HG03064 (cell line): ENCODE measurements around the gene SORCS3.

Experiments used
- ATAC-seq: cut with Tn5 transposase; IDR thresholded peaks from one replicate; pipeline ENCODE4 v1.9.1; 2021; ENCODE audit warnings: low read depth; ENCODE audit not compliant: unreplicated experiment

Gene SORCS3

DNA sequence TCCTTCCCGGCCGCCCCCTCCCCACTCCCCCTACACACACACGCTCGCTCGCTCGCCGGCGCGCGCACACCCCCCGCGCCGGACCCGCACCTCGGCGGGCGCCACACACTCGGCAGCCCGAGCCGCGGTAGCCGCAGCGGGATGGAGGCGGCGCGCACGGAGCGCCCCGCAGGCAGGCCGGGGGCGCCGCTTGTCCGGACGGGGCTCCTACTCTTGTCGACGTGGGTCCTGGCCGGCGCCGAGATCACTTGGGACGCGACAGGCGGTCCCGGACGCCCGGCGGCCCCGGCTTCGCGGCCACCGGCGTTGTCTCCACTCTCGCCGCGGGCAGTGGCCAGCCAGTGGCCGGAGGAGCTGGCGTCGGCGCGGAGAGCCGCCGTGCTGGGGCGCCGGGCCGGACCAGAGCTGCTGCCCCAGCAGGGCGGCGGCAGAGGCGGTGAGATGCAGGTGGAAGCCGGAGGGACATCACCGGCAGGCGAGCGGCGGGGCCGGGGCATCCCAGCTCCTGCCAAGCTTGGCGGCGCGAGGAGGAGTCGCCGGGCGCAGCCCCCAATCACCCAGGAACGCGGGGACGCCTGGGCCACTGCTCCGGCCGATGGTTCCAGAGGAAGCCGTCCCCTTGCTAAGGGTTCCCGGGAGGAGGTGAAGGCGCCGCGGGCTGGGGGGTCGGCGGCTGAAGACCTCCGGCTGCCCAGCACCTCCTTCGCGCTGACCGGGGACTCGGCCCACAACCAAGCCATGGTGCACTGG is at the start of gene SORCS3:
Gene SORCS3 (plus strand): TSS at position 104 of the 750 bp plus-strand sequence.
- no peak for ATAC-seq

DNA sequence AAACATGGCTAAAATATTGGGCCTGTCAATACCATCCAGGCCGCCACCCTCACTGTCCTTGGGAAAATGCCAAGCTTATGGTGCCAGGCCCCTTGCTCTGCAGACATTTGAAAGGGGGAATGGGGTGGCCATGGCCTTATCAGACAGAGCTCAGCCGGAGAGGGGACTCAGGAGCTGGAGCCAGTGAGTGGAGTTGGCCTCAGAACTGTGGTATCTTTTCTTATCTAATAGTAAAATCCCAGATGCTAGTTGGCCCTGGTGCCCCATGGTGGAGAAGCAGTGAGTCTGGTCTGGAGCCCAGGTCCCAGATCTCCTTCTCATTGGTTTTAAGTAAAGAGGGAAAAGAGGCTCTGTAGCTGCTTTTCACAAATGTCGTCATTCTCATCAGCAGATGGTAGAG is 49.6 kb upstream of the SORCS3 start:
- no peak for ATAC-seq

DNA sequence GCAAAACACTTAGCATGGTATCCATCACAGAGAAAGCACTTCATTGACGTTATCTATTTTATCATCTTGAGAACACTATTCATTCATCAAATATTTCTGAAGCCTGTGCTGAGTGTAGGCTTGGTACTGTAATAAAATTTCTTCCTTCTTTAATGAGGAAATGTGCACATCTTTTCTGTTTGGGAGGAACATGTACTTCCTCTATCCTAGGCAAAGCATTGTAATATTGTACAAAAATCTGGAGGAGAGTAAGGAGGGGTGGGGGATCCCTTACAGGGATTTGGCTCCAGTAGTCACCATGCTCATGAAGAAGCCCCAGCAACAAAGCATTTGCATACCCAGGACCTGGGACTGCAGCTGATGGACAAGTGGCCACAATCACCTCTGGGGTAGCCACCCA is 39.9 kb upstream of the SORCS3 start:
- no peak for ATAC-seq

DNA sequence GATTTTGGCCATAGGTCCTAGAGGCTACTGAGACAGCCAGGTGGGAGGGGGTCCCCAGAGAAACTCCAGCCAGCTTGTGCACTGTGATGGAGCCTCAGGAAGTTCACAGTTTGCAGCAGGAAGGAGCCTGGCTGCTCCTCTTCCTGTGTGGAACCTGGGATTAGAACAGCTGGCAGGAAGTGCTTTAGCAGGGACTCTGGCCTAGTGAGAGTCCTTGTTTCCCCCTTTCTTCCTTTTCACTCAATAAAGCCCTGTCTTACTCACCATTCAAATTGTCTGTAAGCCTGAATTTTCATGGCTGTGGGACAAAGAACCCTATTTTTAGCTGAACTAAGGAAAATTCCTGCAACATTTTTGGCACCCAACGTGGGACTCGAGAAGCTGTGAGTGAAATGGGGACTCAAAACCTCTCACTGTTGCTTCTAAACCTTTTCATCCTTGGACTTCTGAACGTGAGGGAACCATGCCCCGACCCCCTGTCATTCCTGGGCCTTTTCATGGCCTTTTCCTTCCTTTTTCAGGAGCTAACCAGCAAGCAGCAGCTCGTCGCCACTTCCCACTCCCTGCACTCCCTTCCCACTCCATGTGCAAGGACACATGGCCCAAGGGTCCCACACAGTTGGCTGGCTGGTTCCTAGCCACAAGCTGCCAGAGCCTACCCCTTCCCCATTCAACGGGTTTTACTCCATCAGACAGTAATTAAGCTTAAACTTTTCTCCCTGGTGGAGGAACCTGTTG is 32.8 kb upstream of the SORCS3 start:
- no peak for ATAC-seq

DNA sequence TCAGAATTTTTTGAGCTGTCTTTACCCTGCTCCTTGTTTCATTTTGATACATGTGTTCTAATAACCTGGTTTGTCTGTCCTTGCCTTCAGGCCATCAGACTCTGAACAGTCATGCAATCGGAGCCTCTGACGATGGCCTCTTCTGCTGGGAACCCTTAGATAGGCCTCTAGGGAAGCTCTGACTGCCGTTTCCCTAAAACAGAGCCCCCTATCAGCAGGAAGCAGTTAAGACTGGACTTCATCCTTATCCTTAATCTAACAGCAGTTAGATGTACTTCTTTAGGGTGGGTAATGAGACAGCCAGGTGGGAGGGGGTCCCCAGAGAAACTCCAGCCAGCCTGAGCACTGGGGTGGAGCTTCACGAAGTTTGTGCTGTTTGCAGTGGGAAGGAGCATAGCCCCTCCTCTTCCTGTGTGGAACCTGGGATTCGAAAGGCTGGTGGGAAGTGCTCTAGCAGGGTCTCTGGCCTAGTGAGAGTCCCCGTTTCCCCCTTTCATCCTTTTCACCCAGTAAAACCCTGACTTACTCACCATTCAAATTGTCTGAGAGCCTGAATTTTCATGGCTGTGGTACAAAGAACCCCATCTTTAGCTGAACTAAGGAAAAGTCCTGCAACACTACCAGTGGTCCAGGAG is 28.4 kb upstream of the SORCS3 start:
- ATAC-seq, result no peak

DNA sequence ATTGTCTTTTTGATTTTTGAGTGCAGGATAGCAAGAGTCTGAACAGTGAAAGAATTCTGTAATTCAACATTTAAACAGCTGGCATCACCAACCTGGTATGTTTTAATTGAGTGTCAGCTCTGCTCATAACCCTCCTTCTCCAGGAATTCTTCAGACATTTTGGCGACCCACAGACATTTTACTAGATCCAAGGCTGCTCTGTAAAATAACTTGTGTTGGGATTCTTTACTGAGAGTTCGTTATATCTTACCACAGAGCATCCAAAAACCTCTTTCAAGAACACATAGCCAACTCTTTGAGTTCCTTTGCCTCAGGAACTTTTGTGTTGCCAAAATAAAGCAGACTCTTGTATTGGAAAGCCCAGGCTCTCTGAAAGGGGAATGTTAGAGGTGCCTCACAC is 27.7 kb upstream of the SORCS3 start:
- no peak for ATAC-seq

DNA sequence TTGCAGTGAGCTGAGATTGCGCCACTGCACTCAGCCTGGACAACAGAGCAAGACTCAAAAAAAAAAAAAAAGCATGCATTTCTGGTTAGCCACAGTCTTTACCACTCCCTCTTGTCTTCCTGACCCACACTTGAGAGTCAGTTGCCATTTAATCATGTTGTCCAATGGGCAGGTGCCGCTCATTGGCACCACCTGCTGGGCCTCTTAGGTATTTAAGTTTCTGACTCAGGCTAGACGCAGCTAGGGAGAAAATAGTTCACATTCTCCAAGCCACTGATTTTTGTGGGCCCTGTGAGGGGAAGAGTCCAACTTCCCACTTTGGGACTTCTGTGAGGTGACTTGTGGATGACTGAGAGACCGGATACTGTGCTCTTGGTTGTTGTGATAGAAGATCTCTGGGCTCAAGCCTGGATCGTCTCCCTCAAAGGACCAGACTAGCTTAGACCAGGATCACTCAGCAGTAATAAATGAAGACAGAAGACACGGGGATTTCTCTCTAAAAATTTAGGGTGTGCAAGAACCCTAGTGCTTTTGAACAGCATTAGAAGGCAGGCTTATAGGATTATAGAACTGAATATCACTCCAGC is 26.8 kb upstream of the SORCS3 start:
- no peak for ATAC-seq

DNA sequence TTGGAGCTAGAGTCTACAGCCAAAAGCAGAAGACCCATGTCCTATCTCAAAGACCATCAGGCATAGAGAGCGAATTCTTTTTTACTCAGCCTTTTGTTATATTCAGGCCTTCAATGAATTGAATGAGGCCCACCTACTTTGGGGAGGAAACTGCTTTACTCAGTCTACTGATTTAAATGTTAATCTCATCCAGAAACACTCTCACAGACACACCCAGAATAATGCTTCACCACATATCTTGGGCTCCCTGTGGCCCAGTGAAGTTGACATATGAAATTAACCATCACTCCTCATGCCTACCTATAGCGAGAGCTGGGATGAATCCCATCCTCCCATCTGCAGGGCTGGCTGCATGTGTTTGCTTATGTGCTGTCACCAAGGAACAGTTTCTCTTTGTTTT is 26.0 kb upstream of the SORCS3 start:
- no peak for ATAC-seq

DNA sequence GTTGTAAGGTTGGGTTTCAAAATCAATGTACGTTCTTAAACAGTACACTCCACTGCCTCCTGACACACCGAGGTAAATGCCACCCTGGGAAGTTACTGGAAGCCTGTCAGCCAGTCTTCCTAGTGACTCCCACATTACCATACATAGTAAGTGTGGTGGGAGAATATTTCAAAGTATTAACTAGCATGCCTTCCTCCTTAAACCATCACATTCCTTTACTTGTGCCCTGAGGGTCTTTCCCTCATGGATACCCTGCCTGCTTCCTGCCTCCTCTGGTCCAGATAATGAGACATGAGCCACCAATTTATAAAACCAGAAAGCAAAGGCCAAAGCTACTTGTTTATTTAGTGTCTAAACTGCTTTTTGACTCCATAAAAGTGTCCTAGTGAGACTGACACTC is 23.3 kb upstream of the SORCS3 start:
- no peak for ATAC-seq

DNA sequence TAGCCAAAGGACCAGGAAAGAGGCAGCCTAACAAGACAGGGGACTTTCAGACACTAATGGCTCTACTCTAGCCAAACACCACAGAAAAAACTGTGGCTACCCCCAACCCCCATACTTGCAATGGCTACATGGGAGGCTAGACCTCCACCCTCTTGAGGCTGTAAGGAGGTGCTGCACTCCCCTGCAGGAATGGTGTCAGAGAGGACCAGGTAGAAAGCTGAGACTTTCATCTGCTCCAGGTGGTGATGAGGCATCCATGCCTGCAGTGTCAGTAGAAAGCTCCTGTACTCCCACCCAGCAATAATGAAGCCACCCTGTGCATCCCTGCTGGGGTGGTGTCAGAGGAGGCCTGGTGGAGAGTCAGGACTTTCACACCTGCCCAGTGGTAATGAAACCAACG is 18.9 kb upstream of the SORCS3 start:
- no peak for ATAC-seq

DNA sequence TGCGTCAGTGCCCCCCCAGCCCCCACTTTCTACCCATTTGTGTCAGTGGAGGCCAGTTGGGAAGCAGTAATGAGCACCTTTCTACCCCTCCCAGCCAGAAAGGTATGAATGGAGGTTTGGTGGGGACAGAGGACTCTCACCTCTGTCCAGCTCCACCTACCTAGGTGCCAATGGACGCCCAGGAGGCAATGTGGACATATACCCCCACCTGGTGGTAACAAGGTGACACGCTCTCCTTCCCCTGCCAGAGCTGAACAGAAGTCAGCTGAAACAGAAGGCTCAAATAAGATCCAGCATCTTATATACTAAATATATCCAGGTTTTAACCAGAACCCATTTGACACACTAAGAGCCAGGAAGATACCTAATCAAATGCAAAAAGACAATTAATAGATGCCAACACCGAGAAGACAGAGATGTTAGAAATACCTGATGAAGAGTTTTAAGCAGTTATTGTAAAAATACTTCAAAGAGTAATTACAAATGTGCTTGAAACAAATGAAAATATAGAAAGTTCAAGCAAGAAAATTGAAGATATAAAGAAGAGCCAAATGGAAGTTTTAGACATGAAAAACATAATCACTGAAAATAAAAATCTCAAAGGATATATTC is 18.4 kb upstream of the SORCS3 start:
- ATAC-seq, result no peak

DNA sequence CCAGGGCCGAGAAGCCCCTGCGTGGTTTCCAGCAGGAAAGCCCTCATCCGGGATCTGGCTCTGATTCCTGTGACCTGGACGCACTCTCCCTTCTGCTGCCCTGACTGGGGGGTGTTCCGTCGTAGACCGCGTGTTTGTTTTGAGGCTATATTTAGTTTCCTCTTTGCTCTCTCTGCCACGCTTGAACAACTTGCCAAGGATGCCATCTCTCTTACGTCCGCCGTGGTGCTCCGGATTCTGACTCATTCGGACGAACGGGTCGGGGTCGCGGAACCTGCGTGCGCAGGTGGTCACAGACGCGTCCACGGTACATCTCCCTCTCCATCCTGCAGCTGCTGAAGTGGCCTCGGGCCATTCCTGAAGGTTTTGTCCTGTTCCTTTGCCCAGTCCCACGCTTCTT is 10.4 kb upstream of the SORCS3 start:
- no peak for ATAC-seq

DNA sequence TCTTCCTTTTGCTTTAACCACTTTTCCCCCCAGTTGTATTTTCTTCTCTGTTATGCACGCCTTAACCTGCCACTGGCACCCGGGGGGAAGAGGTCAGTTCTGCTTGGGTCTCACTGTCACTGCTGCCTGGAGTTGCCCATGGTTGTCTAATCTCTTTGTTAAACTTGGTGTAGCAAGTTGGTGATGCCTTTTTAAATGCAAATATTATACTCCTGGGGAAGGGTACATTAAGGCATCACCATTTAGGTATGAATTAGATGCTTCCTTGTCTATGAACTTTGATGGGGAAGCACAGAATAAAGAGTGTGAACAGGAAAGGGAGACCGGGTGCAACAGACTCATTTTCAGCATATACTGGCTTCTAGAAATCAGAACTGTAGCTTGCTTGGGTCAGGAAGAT is 9.1 kb upstream of the SORCS3 start:
- no peak for ATAC-seq

DNA sequence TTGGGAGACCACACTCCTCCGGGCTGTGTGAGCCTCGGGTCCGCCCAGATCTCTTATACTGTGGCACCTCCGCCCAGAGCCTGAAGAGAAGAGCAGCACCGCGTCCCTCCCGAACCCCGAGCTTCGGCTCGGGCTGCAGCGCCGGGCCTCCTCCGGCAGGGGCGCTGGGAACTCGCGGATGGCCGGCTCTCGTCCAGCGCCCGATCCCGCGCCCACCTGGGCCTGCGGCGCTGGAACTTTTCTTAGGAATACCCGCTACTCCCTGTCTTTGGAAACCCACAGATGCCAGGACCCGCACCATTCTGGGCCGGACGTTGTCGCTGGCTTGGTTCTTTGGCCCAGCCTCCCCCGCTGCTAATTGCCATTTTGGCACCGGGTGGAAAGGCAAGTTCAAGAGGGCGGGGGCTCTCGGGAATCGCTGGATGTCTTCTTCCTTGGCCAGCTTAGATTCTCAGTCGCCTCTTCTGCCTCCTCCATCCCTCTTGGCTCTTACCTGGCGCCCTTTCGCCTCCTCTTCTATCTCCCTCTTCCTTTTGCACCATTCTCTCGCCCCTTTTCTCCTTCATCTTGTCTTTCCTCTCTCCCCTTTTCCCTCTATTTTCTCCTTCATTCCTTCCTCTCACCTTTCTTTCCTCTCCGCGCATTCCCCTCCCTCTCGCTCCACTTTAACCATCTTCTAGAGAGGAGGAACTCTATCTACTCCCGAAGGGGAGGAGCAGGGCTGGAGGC is 2.1 kb upstream of the SORCS3 start:
- no peak for ATAC-seq

DNA sequence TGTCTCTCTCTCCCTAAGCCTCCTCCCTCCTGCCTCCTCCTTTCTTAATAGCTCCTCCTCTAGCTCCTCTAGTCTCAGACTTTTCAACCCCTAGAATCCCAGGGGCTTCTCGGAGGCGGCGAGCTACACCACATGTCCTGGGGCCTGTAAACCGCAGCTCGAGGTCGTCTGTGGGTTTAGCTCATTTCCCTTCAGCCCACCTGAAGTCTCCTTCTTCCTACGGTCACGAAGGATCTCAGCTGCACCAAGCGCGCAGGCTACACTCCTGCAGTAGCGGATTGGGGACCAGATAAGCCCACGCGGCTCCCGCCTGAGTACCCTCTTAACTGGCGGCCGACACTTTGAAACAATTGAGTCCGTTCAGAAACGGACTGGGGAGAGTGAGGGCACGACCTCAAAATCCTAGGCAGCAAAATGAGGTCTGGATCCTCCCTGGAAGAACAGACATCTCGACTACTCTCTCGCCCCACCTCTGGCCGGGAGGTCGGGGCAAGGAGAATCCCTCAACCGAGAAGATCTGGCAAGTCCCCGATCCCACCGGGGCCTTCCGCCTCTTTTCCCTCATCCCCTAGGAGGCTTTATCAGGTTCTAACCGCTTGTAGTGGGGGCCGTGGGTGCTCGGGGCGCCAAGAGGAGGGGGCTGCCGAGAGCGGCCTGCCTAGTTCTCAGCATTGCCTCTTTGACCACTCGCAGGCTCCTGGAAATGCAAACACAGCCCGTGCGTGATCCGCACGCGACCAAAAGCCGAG is 1.3 kb upstream of the SORCS3 start:
- ATAC-seq, result no peak

DNA sequence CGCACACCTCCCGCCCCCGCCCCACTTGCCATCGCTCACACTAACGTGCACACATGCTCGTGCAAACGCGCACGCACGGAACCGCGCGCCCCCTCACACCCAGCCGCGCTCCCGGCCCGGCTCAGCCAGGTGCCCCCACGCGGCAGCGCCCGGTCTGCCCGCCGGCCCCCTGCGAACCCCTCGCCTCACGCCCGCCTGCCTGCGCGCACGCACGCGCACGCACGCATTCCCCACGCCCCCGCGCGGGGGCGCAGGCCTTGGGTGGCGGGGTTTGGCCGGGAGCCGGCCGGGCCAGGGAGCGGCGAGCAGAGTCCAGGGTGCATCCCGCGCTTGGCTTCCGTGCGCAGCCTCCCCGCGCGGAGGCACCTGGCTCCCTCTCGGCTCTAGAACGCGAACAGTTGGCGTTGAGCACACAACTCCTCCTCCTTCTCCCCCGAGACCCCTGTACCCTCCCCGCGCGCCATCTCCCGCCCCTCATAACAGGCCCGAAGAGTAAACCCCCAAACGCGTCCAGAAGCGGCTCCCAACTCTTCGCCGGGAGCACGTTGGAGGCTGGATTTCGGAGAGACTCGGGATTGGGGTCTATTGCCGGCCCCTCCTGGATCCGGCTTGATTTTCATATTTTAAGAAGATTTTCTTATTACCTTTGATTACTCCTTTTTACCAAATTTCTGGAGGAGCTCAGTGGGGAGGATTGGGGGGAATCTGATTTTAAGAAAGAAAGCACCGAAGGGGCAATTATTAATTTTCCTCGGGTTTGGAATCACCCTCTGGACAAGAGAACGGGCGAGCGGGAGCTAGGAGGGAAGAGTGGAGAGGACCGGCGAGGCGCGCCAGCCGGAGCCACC is 527 bp upstream of the SORCS3 start:
- ATAC-seq, result no peak

DNA sequence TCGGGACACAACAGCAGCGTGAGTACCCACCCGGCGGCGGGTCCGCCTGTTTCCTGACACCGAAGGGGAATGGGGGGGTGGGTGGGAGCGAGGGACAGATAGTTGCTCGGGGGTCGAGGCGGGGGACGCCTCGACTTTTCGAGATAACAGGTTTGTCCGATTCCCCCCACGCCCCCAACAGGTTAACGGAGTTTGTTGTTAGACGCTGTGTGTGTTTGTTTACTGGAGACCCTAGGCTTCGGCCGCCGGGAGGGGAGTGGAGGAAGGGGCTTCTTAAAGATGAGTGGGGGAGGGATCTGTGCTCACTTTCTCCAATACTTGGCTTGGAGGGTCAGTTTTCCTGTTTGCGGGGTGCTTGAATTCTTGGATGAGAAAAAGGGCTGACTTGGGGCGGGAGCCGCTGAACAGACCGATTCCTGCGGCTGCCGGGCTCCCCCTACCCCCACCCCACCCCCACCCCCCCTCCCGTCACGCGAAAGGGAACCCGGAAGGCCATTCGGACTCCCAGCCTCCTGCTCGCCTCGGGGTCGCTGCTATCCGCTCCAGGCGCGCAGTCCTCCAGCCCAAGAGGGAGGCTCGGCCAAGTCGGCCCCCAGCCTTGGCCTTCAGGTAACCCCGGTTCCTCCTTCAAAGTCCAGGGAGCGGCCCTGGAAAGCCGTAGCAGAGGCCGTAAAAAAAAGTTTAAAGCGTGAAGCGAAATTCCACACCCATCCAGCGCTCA is 1.0 kb downstream of the SORCS3 start:
- ATAC-seq, result no peak

DNA sequence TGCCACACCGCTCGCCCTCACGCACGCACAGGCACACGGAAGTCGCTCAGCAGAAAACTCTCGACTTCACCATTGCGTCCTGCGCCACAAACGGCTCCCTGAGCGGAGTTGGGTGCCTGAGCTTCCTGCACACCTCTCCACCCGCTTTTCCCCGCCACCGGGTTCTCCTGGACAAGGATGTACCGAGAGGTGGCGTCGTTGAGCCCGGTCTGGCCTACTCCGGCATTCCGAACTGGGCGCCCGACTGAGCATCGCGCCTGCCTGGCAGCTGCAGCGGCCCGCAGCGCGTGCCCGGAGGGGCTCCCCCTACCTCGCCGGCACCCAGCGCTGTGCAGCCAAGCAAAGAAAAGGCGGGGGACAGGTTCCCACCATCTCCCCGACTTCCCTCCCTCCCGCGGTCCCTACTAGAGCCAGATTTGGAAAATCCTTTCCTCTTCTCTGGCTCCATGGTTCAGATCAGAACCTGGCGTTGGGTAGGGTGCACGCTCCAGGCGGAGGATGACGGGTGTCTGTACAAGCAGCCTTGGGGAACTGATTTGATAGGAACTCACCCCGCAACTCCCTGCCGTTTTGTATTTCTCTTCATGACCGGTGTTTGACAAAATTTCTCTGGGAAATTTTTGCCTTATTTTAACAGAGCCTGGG is 1.7 kb downstream of the SORCS3 start:
- no peak for ATAC-seq
